Measurements from ENCODE around the gene NKTR. TPM values are rescaled to one million over a fixed set of nuclear protein-coding genes. Genes with fewer than 3 reads are reported as not detected.

Gene NKTR
- total and polyA plus RNA-seq, 7 donors = 9.0 to 23.0 (median 14.1) TPM

- no peaks in the 10 kb centered on the region for H3K4me1 ChIP-seq
- no peak overlapping the region for H3K4me3 ChIP-seq
- no peaks in the 10 kb centered on the region for H3K9me3 ChIP-seq
- WGBS, 3 donors = 43 to 57% (median 55%) methylated on average over 3 of the region's 3 CpGs
- H3K36me3 ChIP-seq (ENCODE audit: insufficient read depth in 1 of 2, low read depth in 1 of 2) = peaks cover 6 to 100% of the 10 kb centered on the region in 2 donors
- H3K27ac ChIP-seq = no peak overlapping the region
- no peak for DNase-seq
- intact Hi-C loops (cut with DNase I) = no loop called here
- ATAC-seq = peak in 3 of 4 donors; percentile 25 to 60 (median 38)
- no peak for TF ChIP-seq CTCF (IDR thresholded peaks at IDR 0.05)
- no peaks in the 10 kb centered on the region for H3K27me3 ChIP-seq (ENCODE audit: insufficient read depth in 3 of 3, low read length in 2 of 3)
These were observed 38.2 kb upstream of the NKTR start for GRCh38 chr3:42562047-42562907.

- ATAC-seq (no peak), DNase-seq (no peak)
- no peak overlapping the region for H3K4me3 ChIP-seq
- intact Hi-C loops (cut with DNase I) = no loop called here
- H3K27ac ChIP-seq = no peak overlapping the region
- no peaks in the 10 kb centered on the region for H3K27me3 ChIP-seq (ENCODE audit: insufficient read depth in 3 of 3, low read length in 2 of 3)
- H3K36me3 ChIP-seq (ENCODE audit: insufficient read depth in 1 of 2, low read depth in 1 of 2) = peaks cover 0 to 47% of the 10 kb centered on the region in 2 donors
- WGBS, 3 donors = 58 to 77% (median 76%) methylated on average over 2 of the region's 2 CpGs
- no peaks in the 10 kb centered on the region for H3K9me3 ChIP-seq
- no peak for TF ChIP-seq CTCF (IDR thresholded peaks at IDR 0.05)
- H3K4me1 ChIP-seq = no peaks in the 10 kb centered on the region
These were observed 30.8 kb upstream of the NKTR start for GRCh38 chr3:42569593-42570142.

GRCh38 chr3:42572278-42572677 lies 28.2 kb upstream of the NKTR start:
- no peaks in the 10 kb centered on the region for H3K27me3 ChIP-seq (ENCODE audit: insufficient read depth in 3 of 3, low read length in 2 of 3)
- H3K36me3 ChIP-seq (ENCODE audit: insufficient read depth in 1 of 2, low read depth in 1 of 2) = peaks cover 0 to 27% of the 10 kb centered on the region in 2 donors
- H3K4me1 ChIP-seq = no peaks in the 10 kb centered on the region
- peak; percentile 31 for TF ChIP-seq CTCF (IDR thresholded peaks at IDR 0.05)
- intact Hi-C loops (cut with DNase I) = no loop called here
- DNase-seq = no peak
- 66 to 69% (median 68%) methylated on average over 3 of the region's 3 CpGs for WGBS, 3 donors
- H3K27ac ChIP-seq = no peak overlapping the region
- H3K4me3 ChIP-seq = no peak overlapping the region
- peaks cover 8% of the 10 kb centered on the region for H3K9me3 ChIP-seq
- peak; percentile 57 to 83 (median 75) for ATAC-seq

- H3K36me3 ChIP-seq (ENCODE audit: insufficient read depth in 1 of 2, low read depth in 1 of 2) = peaks cover 0 to 9% of the 10 kb centered on the region in 2 donors
- no peak for DNase-seq
- no peak overlapping the region for H3K4me3 ChIP-seq
- ATAC-seq = no peak
- intact Hi-C loops (cut with DNase I) = no loop called here
- no peak for TF ChIP-seq CTCF (IDR thresholded peaks at IDR 0.05)
- peaks cover under 1% of the 10 kb centered on the region for H3K4me1 ChIP-seq
- H3K9me3 ChIP-seq = peaks cover 8% of the 10 kb centered on the region
- H3K27me3 ChIP-seq (ENCODE audit: insufficient read depth in 3 of 3, low read length in 2 of 3) = no peaks in the 10 kb centered on the region
- H3K27ac ChIP-seq = no peak overlapping the region
These were observed 25.2 kb upstream of the NKTR start for GRCh38 chr3:42575137-42575741.
